Measurements from ENCODE around the gene KARS1. TPM values are rescaled to one million over a fixed set of nuclear protein-coding genes. Genes with fewer than 3 reads are reported as not detected.

The KARS1 gene
- total RNA-seq, 2 experiments from 2014 or later, result 185 to 207 TPM

DNA sequence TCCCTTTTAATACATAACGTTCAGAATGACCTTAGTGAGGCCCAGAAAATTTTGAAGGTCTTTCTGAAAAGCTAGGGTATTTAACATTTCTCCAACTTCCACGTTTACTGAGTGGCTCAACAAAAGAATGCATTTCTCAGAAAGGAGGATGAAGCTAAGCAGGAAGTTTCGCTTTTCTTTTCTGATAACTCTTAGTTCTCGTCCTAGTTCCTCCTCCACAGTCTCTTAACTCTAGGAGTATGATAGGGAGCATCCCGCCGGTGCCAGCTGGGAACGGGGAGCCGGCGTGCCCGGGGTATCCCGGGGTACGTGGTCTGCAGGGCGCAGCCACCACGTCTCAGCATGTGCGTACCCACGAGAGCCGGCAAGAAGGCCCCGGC is 363 bp downstream of the KARS1 start:
- H3K27me3 Mint-ChIP-seq, result no peaks in the 10 kb centered on the region
- CTCF ChIA-PET, result interaction anchor here (1.0 to 2.9 kb wide), 6 partner anchors 8 to 182 kb away, joined by 3 to 13 read pairs (median 4); partner anchors contain the start of gene TMEM170A
- peak overlapping the region; percentile 94 for H3K27ac Mint-ChIP-seq
- DNase-seq, result no peak
- H3K4me3 Mint-ChIP-seq, result peak overlapping the region; percentile 99
- no peaks in the 10 kb centered on the region for H3K9me3 Mint-ChIP-seq
- POLR2A ChIA-PET, result interaction anchor here (0.6 to 1.0 kb wide), 2 partner anchors 24 to 115 kb away, joined by 3 to 4 read pairs; partner anchors contain the start of gene ADAT1
- peaks cover 63% of the 10 kb centered on the region for H3K4me1 Mint-ChIP-seq
- peaks cover 55% of the 10 kb centered on the region for H3K36me3 Mint-ChIP-seq (ENCODE audit: low read depth)

- peak overlapping the region; percentile 64 for H3K4me3 Mint-ChIP-seq
- H3K36me3 Mint-ChIP-seq (ENCODE audit: low read depth), result peaks cover 61% of the 10 kb centered on the region
- H3K27me3 Mint-ChIP-seq, result no peaks in the 10 kb centered on the region
- H3K27ac Mint-ChIP-seq, result peak overlapping the region; percentile 80
- ChIA-PET POLR2A (interaction anchor here (0.7 kb wide), 1 partner anchor 23 kb away, joined by 3 read pairs; no protein-coding TSS in a partner anchor), CTCF (interaction anchor here (1.3 to 1.4 kb wide), 2 partner anchors 12 to 22 kb away, joined by 3 to 6 read pairs; no protein-coding TSS in a partner anchor)
- DNase-seq, result no peak
- H3K4me1 Mint-ChIP-seq, result peaks cover 48% of the 10 kb centered on the region
- H3K9me3 Mint-ChIP-seq, result no peaks in the 10 kb centered on the region
Measured at GRCh38 chr16:75644240-75645012, 3.0 kb downstream of the KARS1 start.

- no peak overlapping the region for H3K27ac Mint-ChIP-seq
- H3K4me1 Mint-ChIP-seq, result peaks cover 43% of the 10 kb centered on the region
- ChIA-PET CTCF (interaction anchor here (1.9 kb wide), 1 partner anchor 8 kb away, joined by 11 read pairs; no protein-coding TSS in a partner anchor), POLR2A (no interaction called here)
- H3K36me3 Mint-ChIP-seq (ENCODE audit: low read depth), result peaks cover 73% of the 10 kb centered on the region
- H3K4me3 Mint-ChIP-seq, result no peak overlapping the region
- H3K9me3 Mint-ChIP-seq, result no peaks in the 10 kb centered on the region
- no peak for DNase-seq
- H3K27me3 Mint-ChIP-seq, result no peaks in the 10 kb centered on the region
Measured at GRCh38 chr16:75640598-75640997, 6.9 kb downstream of the KARS1 start.

DNA sequence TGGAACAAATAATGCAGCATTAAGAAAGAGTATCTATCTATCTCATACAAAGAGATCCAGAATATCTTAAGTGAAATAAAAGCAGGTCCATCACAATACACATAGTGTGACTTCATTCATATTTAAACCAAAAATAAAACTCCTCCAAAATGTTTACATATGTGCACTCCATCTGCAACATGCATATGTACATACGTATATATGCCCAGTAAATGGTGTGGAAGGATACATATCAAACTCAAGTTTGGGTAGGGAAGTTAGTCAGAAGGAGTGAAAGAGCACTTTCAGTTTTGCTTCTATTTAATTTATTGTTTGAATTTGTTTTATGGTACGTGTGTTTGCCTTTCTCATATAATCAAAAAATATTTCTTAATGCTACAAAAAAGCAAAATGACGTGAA is 12.4 kb downstream of the KARS1 start:
- Mint-ChIP-seq H3K4me3 (no peak overlapping the region), H3K4me1 (peaks cover 13% of the 10 kb centered on the region), H3K9me3 (no peaks in the 10 kb centered on the region), H3K27ac (no peak overlapping the region), H3K36me3 (ENCODE audit: low read depth) (peaks cover 76% of the 10 kb centered on the region), H3K27me3 (no peaks in the 10 kb centered on the region)
- POLR2A ChIA-PET, result no interaction called here
- no peak for DNase-seq
- CTCF ChIA-PET, result no interaction called here

DNA sequence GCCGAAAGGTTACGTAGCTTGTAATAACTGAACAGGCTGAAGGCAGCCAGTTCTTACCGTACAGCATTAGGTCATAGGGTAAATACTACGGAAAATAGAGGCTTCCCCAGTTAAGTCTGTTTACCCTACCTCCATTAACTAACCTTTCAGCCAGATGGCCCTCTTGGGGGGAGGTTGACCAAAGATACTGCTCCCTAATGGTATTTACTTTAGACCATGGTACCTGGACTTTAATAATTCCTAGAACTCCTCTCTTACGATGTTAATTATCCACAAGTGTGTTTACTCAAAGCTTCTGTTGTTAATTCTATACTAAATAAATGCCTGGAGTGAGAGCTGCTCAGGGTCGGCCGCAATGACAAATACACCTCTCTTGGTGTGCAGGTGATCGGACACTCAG is 14.6 kb downstream of the KARS1 start:
- POLR2A ChIA-PET, result no interaction called here
- no peaks in the 10 kb centered on the region for H3K27me3 Mint-ChIP-seq
- no peaks in the 10 kb centered on the region for H3K9me3 Mint-ChIP-seq
- CTCF ChIA-PET, result interaction anchor here (1.1 to 2.4 kb wide), 5 partner anchors 9 to 116 kb away, joined by 4 to 11 read pairs (median 5); partner anchors contain the start of genes KARS1 and TERF2IP
- no peak for DNase-seq
- peaks cover 81% of the 10 kb centered on the region for H3K36me3 Mint-ChIP-seq (ENCODE audit: low read depth)
- H3K27ac Mint-ChIP-seq, result no peak overlapping the region
- peaks cover 20% of the 10 kb centered on the region for H3K4me1 Mint-ChIP-seq
- no peak overlapping the region for H3K4me3 Mint-ChIP-seq

GRCh38 chr16:75630052-75630451 is 17.4 kb downstream of the KARS1 start:
- POLR2A ChIA-PET, result no interaction called here
- H3K36me3 Mint-ChIP-seq (ENCODE audit: low read depth), result peaks cover 81% of the 10 kb centered on the region
- no peak for DNase-seq
- no peak overlapping the region for H3K27ac Mint-ChIP-seq
- H3K9me3 Mint-ChIP-seq, result no peaks in the 10 kb centered on the region
- CTCF ChIA-PET, result interaction anchor here (1.0 to 1.1 kb wide), 2 partner anchors 11 to 19 kb away, joined by 3 to 4 read pairs; no protein-coding TSS in a partner anchor
- H3K4me1 Mint-ChIP-seq, result peaks cover 33% of the 10 kb centered on the region
- no peaks in the 10 kb centered on the region for H3K27me3 Mint-ChIP-seq
- H3K4me3 Mint-ChIP-seq, result no peak overlapping the region

DNA sequence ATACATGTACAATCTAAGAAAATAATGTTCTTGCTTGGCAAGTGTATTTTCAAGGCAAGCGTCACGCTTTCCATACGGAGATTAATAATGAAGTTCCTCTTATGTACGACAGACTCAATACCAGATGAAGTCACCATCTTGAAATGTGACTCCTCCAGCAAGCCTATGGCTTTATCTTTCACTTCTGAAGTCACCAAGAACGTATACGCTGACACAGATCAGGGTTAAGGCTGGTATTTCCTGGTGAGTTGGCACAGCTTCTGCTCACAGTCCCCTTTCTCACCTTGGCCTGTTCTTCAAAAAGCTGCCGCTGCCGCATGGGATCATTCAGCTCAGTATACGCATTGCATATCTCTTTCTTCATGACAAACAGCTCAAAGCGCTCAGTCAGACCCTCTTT is 18.3 kb downstream of the KARS1 start:
- Mint-ChIP-seq H3K36me3 (ENCODE audit: low read depth) (peaks cover 83% of the 10 kb centered on the region), H3K27ac (peak overlapping the region; percentile 39), H3K9me3 (no peaks in the 10 kb centered on the region), H3K27me3 (no peaks in the 10 kb centered on the region), H3K4me1 (peaks cover 38% of the 10 kb centered on the region), H3K4me3 (no peak overlapping the region)
- no peak for DNase-seq
- ChIA-PET POLR2A (no interaction called here), CTCF (no interaction called here)

- DNase-seq, result no peak
- H3K27ac Mint-ChIP-seq, result peak overlapping the region; percentile 77
- peaks cover 76% of the 10 kb centered on the region for H3K36me3 Mint-ChIP-seq (ENCODE audit: low read depth)
- ChIA-PET CTCF (interaction anchor here (2.6 kb wide), 1 partner anchor 163 kb away, joined by 5 read pairs; no protein-coding TSS in a partner anchor), POLR2A (interaction anchor here (0.6 kb wide), 1 partner anchor 69 kb away, joined by 3 read pairs; no protein-coding TSS in a partner anchor)
- no peaks in the 10 kb centered on the region for H3K9me3 Mint-ChIP-seq
- peaks cover 38% of the 10 kb centered on the region for H3K4me1 Mint-ChIP-seq
- no peaks in the 10 kb centered on the region for H3K27me3 Mint-ChIP-seq
- no peak overlapping the region for H3K4me3 Mint-ChIP-seq
Measured at GRCh38 chr16:75628351-75628750, 19.1 kb downstream of the KARS1 start.

DNA sequence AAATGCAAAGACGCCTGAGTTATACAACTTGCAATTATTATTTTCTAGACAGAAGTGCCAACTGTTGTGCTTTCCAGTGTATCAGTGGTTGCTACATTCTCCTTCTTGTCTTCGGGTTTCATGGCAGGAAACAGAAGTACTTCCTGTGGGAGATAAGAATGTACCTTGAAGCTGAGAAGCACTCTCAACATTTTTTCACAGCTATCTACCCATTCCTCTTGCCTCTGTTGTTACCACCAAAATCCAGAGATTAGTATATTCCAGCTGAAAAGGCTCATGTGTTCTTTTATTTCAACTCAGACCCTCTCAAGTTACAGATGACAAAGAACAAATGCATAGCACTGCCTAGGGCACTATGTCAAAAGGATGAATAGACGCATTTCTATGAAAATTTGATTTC is 19.6 kb downstream of the KARS1 start:
- DNase-seq, result no peak

GRCh38 chr16:75626806-75627205 is 20.7 kb downstream of the KARS1 start:
- H3K27me3 Mint-ChIP-seq, result no peaks in the 10 kb centered on the region
- H3K4me1 Mint-ChIP-seq, result peaks cover 46% of the 10 kb centered on the region
- POLR2A ChIA-PET, result no interaction called here
- no peak overlapping the region for H3K4me3 Mint-ChIP-seq
- peak overlapping the region; percentile 77 for H3K27ac Mint-ChIP-seq
- no peak for DNase-seq
- CTCF ChIA-PET, result interaction anchor here (0.9 to 2.6 kb wide), 4 partner anchors 10 to 162 kb away, joined by 3 to 5 read pairs (median 4); partner anchors contain the start of genes KARS1 and TERF2IP
- peaks cover 66% of the 10 kb centered on the region for H3K36me3 Mint-ChIP-seq (ENCODE audit: low read depth)
- H3K9me3 Mint-ChIP-seq, result no peaks in the 10 kb centered on the region

More for the DNA sequence above, 19.6 kb downstream of the KARS1 start:
- ChIA-PET CTCF (interaction anchor here (2.6 kb wide), 1 partner anchor 163 kb away, joined by 5 read pairs; no protein-coding TSS in a partner anchor), POLR2A (interaction anchor here (0.6 kb wide), 1 partner anchor 68 kb away, joined by 3 read pairs; no protein-coding TSS in a partner anchor)
- Mint-ChIP-seq H3K4me3 (no peak overlapping the region), H3K27me3 (no peaks in the 10 kb centered on the region), H3K36me3 (ENCODE audit: low read depth) (peaks cover 72% of the 10 kb centered on the region), H3K9me3 (no peaks in the 10 kb centered on the region), H3K4me1 (peaks cover 38% of the 10 kb centered on the region), H3K27ac (peak overlapping the region; percentile 77)

GRCh38 chr16:75624921-75625334 is 22.5 kb downstream of the KARS1 start:
- peaks cover 64% of the 10 kb centered on the region for H3K4me1 Mint-ChIP-seq
- ChIA-PET CTCF (no interaction called here), POLR2A (no interaction called here)
- peak overlapping the region; percentile 23 for H3K4me3 Mint-ChIP-seq
- no peaks in the 10 kb centered on the region for H3K9me3 Mint-ChIP-seq
- H3K27ac Mint-ChIP-seq, result peak overlapping the region; percentile 73
- no peaks in the 10 kb centered on the region for H3K27me3 Mint-ChIP-seq
- DNase-seq, result no peak
- H3K36me3 Mint-ChIP-seq (ENCODE audit: low read depth), result peaks cover 59% of the 10 kb centered on the region

DNA sequence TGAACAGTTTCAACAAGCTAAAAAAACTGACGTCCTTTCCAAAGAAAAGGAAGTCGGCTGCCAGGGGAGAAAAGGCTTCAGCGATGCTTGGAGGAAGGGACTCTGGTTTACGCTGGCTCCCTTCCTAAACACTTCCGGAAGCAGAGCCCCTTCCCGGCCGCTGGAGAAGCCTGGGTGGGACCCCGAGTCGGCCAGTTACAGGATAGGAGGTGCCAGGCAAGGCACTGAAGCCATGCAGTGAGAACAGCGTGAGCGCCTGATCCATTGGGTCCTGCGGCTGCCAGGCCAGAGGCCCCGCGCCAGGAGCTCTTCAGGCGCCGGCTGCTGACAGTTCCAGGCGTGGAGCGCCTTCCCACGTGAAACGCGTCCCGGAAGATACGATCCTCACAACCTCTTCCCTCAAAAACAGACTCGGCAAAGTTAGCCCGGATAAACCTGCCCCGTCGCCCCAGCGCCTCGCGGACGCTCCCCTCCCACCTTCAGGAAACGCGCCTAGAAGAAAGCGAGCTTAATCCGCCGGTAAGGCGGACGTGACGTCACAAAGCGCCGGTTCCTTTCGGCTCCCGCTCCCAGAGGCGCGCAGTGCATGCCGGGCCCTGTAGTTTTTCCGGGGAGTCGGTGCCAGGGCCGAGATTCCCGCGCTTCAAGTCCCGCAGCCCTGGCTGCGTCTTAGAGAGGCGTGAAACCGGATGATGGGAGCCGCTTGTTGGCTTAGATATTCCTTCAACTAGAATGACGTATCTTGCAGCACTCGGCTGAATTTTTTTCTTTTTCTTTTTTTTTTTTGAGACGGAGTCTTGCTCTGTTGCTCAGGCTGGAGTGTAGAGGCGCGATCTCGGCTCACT is 24.5 kb downstream of the KARS1 start, which contains the start of gene ADAT1:
TSS of gene ADAT1 (minus strand) at position 521 of the 845 bp plus-strand sequence. CDS start 2,482 bp downstream, outside the sequence.
- peak; percentile 98 for DNase-seq
- Mint-ChIP-seq H3K9me3 (no peaks in the 10 kb centered on the region), H3K27me3 (no peaks in the 10 kb centered on the region), H3K36me3 (ENCODE audit: low read depth) (peaks cover 53% of the 10 kb centered on the region), H3K4me3 (peak within 1 kb of the TSS; percentile 91), H3K27ac (peak within 1 kb of the TSS; percentile 99), H3K4me1 (peaks cover 57% of the 10 kb centered on the region)
- ChIA-PET CTCF (interaction anchor here (0.6 to 2.5 kb wide), 9 partner anchors 11 to 1324 kb away, joined by 3 to 15 read pairs (median 3); partner anchors contain the start of gene TMEM170A), POLR2A (interaction anchor here (0.6 to 1.5 kb wide), 3 partner anchors 25 to 58 kb away, joined by 3 to 5 read pairs (median 4); partner anchors contain the start of genes KARS1 and TERF2IP)
